NCI-H146 treated with DMSO at 0.1 percent for 48 hours (cell line): ENCODE results near the gene CAV2.
"Not testable (repeated sequence)": the region's sequence is repeated elsewhere in the genome, so short reads cannot be mapped to it uniquely, and the experiment has no call there.

ENCODE experiments used
- DNase-seq: peaks from one replicate; lab custom pipeline; 2025; ENCODE audit not compliant: unreplicated experiment; lab: John Stamatoyannopoulos, UW

The CAV2 gene, protein sequence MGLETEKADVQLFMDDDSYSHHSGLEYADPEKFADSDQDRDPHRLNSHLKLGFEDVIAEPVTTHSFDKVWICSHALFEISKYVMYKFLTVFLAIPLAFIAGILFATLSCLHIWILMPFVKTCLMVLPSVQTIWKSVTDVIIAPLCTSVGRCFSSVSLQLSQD

DNA sequence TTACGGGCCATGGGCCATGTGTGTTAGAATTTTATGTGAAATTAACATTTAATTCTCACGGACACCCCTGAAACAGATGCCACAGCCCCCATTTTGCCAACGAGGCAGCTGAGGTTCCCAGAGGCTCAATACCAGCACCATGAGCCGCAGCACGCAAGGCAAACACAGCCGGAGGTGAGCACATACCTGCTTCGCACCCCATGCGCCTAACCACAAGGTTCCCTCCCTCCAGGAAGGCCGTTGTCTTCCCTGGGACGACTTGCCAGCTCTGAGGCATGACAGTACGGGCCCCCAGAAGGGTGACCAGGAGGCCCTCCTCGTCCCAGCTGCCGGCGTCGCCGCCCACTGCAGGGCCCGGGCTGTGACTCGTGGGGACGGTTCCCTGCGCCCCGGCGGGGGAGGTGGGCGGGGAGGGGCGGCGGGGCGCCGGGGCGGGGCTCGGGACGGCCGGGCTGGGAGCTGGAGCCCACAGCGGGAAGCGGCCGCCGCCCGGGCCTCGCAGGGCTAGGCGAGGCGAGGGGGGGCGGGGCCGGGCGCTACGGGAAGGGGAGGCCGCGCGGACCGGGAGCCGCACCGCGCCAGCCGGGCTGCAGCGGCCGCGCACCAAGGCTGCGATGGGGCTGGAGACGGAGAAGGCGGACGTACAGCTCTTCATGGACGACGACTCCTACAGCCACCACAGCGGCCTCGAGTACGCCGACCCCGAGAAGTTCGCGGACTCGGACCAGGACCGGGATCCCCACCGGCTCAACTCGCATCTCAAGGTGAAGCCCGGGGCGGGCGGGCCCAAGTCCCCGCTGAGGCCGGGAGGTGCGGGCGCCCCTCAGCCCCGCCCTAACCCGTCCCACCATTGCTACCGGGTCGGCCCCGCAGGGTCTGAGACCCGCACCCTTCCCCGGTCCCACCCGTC is at the start of gene CAV2:
CAV2 (plus strand) TSS at position 571 of the 910 bp plus-strand sequence; CDS start at position 615, 44 bp downstream.
- no peak for DNase-seq

DNA sequence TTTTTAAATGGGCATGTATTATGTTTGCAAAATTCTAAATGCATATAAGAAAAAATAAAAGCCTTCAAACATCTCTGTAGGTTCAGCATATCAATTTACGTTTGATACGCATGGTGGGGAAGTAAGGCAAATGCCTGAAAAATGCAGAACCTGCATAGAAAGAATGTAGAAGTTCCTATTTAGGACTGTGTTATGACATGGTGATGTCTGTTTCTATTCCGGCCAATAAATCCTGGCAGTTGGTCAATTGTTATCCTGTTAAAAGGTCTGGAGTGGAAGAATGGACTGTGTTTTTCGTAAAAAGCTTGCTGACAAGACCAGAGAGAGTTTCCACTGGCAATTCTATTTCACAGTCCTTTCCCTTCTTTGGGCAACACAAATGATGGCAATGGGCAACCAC is 49.6 kb upstream of the CAV2 start:
- DNase-seq = no peak

DNA sequence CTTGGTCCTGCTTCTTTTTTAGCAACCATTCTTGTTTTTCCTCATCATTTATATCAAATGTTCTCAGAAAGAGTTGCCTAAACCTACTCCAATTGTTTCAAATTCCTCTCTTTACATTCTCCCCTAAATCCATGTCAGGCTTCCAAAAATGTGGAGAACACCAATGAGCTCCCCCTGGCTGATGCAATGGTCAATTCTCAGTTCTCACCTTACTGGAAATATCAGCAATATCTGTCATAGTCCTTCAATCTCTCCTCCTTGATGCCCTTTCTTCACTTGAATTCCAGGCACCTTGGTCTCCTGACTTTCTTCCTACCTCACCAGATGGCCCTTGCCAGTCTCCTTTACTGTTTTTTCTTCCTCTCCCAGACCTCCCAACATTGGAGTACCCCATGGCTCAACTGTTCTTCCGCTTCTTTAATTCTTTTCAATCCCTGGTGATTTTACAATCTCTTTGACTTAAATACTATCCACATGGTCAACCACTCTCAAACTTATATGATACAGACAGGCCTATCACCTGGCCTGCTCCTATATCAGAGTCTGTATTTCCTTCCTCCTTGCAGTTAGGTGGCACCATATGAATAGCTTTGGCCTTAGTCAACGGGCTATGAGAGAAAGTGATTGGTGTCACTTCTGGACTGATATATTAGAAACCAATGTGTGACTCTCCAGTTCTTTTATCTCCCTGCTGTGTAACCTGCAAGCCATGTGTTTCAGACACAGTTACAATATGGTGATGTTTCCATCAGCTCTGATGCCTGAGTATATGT is 47.4 kb upstream of the CAV2 start:
- no peak for DNase-seq

DNA sequence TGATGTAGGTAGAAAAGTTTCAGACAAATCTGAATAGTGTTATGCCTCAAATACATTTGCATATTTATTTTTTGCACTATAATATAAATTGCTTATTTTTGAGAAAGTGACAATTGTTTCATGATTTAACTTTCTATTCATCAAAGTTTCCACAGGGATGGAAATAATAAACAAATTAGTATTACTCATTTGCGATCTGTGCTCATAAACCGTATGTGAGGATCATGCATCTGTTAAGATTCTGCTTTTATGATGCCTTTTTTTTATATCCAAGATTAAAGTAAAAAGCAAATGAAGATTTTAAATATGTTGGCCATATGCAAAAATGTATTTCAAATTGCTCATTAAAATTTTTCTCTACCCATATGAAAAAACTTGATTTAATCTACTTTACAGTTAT is 45.2 kb upstream of the CAV2 start:
- no peak for DNase-seq

GRCh38 chr7:116455009-116455408 is 44.5 kb upstream of the CAV2 start:
- DNase-seq = no peak

DNA sequence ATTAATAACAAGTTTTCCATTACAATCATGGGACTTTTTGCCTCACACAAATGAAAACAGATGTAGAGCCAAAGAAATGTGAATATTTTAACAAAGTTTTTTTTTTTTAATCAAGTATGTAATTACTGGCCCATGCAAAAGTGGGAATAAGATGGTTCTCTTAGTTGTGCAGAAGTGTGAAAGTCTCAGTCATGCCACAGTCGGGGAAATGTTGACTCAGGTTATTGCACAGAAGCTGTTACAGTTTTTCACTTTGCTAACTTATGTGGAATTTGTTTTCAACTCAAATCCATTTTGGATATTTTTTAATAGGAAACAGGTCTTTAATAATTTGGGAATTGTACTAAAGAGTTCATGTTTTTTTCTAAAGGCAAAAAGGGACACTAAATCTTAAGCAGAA is 44.0 kb upstream of the CAV2 start:
- no peak for DNase-seq

DNA sequence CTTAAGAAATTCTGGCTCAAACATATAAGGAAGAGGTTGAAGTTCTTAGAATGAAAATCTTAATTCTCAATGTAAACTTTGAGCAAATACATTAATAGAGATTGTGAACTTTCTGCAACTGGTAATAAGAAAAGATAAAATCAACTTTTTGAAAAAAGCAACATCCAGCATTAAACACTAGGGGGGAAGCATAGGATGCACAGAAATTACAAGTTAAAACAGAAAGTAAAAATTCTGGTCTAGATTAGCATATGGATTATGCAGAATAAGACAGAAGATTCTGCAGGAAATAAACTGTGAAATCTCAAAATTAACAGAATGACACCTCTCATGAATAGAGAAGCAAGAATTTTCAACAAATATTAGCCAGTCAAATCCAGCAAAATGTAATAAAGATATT is 38.0 kb upstream of the CAV2 start:
- no peak for DNase-seq

DNA sequence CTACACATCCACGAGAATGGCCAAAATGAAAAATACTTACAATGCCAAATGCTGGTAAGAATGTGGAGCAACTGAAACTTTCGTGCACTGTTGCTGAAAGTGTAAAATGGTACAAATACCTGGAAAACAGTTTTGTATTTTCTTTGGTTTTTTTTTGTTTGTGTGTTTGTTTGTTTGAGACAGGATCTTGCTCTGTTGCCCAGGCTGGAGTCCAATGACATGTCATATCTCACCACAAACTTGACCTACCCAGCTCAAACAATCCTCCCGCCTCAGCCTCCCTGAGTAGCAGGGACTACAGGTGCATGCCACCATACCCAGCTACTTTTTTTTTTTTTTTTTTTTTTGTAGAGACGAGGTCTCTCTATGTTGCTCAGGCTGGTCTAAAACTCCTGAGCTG is 35.6 kb upstream of the CAV2 start:
- DNase-seq = no peak

DNA sequence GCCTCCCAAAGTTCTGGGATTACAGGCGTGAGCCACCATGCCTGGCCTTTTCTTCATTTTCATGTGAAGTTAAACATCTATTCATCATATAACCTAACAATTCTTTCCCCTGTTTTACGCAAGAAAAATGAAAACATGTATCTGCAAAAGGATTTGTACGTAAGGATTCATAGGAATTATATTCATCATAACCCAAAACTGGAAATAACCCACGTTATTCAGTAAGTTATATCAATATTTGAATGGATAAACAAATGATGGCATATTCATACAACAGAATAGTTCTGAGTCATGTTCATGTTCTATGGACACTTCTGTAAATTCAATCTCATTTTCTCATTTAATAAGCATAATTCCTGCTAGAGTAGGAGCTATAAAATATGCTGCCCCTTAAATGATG is 35.2 kb upstream of the CAV2 start:
- DNase-seq = no peak

- DNase-seq = no peak
These were observed 34.4 kb upstream of the CAV2 start for GRCh38 chr7:116465125-116465524.

- no peak for DNase-seq
These were observed 31.0 kb upstream of the CAV2 start for GRCh38 chr7:116468534-116468933.

- DNase-seq = no peak
These were observed 21.9 kb upstream of the CAV2 start for GRCh38 chr7:116477625-116478024.

DNA sequence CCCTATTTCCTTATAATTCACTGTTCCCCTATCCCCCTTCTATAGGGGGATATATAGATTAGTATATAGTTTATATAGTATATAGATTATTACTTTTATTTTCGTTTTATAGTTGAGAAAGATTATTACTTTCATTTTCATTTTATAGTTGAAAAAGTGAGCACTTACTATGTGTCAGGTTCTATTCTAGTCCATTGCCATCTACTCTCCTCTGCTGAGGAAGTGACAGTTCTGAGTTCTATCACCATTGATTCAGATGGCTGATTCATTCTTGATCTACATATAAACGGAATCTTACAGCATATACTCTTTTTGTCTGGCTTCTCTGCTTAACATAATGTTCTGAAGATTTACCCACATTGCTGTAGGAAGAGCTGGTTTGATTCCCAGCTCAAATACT is 20.7 kb upstream of the CAV2 start:
- no peak for DNase-seq

DNA sequence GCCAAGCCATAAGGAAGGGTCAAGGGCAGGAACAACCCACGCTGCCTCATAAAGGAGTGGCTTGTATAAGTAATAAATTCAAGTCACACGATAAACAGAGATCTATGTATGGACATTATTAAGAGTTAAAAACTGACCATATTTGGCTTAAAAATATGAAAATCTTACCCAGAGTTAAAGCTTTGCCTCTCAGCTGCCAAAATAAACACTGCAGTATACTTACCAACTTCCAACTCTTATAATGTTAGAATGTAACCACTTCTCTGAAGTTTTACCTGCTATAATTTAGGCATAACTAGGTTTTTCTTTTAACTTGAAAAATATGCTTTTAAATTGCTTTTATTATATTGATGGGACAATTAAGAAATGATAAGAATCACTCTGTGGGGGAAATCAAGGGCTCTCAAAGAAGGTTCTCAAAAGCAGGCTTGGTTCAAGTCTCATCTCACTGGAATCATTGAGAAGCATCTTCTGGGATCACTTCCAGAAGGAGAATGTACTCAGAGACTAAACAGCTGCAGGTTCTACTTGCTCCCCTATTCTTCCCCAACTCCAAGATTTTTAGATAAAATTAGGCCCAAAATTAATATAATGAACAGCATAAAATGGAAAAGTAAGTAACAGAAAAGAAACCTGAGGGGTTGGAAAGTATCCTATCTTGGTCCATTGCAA is 16.1 kb upstream of the CAV2 start:
- no peak for DNase-seq

DNA sequence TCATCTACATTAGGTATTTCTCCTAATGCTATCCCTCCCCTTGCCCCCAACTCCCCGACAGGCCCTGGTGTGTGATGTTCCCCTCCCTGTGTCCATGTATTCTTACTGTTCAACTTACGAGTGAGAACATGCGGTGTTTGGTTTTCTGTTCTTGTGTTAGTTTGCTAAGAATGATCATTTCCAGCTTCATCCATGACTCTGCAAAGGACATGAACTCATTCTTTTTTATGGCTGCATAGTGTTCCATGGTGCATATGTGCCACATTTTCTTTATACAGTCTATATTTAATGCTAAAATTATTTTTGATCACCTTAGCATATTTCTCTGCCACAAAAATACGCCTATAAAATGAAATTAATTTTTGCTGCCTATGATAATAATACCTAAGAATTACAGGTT is 15.1 kb upstream of the CAV2 start:
- not testable (repeated sequence) for DNase-seq

- DNase-seq = no peak
These were observed 11.5 kb upstream of the CAV2 start for GRCh38 chr7:116487907-116488521.

- no peak for DNase-seq
These were observed 9.2 kb upstream of the CAV2 start for GRCh38 chr7:116490351-116490750.

DNA sequence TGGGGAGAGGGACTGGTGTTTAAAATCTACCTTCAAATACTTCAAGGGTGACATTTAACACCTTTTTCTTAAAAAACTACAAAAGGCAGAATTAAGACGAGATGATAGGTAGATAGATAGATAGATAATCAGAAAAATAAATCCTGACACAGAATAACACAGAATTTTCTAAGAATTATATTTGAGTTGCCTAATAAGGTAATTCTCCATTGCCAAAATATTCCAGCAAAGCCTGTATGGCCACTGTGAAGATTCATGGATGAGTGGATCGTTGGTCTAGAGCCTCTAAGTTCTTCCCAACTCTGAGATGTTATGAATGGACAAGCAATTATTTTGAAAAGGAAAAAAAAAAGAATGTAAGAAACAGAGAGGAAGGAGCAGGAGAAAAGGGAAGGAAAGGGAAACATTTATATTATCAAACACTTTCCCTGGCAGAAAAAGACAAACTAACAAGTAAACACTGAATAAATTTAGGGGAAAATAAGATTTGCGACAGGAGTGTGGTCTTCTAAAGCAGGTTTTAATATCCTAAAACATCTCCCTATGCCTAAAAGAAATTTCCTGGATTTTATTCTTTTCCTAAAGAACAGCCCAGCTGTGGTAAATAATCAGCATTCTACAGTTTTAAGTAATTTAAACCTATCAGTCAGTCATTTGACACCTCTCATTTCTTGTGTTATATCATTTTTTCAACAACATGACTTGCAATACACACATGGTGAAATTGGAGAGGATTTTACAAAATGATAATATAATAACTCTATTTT is 7.5 kb upstream of the CAV2 start:
- DNase-seq = no peak

- DNase-seq = no peak
These were observed 6.9 kb upstream of the CAV2 start for GRCh38 chr7:116492654-116493109.

- no peak for DNase-seq
These were observed 6.1 kb upstream of the CAV2 start for GRCh38 chr7:116493449-116493848.
